Islet precursor cell (in vitro differentiated cells): Measurements from ENCODE around the gene DDX17.

Experiments
- DNase-seq: peaks from one replicate; pipeline ENCODE4 v3.0.0-alpha.2; 2018

Gene DDX17

GRCh38 chr22:38490915-38491314 is 15.2 kb downstream of the DDX17 start:
- no peak for DNase-seq

DNA sequence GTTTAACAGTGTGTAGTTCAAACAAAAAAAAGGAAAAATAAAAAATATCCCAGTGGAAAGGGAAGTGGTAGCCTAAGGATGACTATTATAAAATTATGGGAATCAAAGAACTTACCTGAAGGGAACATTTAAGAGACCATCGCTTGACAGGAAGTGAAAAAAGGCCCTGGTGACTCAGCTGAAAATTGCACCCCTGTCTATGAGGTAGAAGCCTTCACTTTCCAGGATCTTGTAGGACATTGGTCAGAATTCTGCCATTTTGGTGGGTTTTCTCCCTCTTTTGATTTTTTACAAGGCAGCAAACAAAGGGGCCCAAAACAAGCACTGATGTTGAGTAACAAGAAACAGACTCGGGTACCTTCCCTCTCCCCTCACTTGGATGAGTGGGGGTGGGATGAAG is 15.6 kb downstream of the DDX17 start:
- no peak for DNase-seq

DNA sequence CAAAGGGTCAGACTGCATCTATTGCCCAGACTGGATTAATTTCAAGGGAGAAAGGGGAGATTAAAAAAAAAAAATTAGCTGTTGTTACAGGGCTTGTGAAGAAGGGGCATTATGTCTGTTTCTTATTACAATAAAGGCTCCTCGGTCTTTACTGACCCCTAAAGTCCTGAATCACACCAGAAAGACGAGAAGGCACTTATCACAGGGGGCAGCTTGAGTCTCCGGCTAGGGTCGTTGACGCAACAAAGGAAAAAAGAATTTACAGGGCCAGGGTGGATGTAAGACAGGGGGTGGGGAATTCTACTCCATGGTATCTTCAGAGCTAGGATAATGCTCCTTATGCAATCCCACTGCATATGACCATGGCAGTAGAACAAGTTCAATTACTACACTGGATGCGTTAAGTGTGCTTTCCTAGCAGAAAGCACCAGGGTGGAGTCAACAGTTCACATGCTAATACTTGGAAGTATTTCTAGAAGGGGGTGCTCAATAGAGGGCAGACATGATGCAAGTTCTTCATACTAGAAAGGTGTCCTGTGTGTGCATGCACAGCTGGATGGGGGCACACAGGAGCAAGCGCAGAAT is 16.5 kb downstream of the DDX17 start:
- no peak for DNase-seq

DNA sequence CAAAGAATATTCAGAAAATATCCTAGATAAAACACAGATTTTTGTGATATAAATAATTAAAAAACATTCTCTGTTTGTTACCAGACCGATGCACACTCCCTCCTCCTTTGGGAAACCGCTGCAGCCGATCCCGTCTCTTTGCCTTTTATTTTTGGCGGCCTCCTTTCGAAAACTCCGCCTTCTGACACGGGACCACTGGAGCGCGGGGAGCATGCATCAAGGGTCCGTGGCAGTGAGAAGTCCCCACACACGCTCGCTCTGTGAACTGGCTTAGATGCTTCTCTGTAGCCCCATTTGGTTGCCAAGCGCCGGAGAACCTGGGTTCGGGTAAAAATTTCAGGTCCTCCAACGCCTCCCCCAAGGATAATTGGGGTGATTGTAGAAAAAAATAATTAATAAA is 17.0 kb downstream of the DDX17 start:
- no peak for DNase-seq

DNA sequence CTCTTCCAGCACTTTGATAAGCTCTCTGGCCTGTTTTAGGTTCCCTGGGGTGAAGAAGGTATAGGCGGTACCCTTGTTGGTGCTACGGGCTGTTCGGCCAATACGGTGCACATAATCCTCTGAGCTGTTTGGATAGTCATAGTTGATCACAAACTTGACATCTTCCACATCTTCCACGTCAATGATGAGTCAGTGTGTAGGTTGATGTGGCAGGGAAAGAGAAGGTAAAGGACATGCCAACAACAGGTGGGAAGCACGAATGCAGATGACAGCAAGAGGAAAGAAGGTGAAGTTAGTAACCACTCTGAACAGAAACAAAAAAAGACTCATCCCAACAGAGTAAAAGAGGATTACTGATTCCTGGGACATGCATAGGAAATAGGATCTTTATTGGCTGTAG is 18.2 kb downstream of the DDX17 start:
- no peak for DNase-seq

DNA sequence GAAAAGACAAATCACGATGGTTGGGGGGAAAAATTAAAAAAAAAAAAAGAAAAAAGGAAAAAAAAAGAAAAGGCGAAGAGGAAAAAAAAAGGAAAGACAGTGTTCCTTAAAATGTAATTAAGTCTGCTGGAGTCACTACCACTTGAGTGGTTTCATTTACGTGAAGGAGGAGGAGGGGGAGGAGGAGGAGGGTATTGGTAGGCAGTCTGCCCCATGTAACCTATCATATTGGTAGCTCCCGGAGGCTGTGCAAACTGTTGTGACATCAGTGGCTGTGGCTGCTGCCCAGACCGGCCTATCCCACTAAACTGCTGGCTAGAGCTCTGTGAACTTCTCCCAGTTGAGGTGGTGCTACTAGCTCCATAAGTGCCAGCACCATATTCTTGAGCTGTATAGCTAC is 20.3 kb downstream of the DDX17 start:
- DNase-seq: no peak

DNA sequence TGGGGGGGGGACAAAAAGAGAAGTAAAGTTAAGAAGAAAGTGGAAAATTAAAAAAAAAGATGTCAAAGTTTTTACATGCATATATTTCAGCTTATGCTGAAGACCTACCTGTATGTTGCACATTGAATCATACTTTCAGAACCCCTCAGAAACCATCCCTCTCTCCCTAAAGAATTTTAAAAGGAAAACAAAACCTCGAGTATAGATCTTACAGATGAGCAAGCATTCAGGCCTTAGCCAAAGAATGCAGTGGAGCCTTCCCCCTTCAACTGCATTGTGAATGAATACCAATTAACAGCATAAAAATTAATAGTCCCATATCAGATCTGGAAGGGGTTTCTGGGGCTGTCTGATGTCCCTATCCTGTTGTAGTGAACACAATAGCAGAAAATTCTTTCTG is 21.9 kb downstream of the DDX17 start:
- DNase-seq: no peak

DNA sequence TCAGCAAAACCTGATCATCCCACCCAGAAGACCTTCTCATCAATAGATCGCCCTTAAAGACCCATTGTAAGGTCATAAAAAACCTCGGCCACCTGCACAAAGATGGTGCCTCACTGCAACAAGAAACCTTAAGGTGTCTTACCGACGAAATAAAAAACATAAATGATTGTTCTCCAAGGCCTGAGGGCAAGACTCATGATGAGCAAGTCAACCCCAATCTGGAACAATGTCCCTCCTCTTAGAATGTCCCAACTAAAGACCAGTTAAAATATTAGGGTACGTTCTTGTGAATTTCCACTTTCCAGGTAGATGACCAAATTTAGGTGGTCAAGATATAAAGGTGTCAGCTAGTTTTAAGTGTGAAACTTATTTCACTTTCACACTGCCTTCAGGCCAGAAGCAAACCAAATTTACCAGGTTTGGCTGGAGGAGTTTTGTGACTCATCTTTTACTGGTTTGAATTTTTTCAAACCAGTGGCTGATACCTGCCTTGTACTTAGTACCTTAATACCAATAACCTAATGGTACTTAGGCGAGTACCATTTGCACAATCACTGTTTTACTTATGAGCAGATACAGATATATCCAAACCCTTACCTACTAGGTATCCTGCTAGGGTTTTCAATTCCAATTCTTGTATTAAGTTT is 23.3 kb downstream of the DDX17 start:
- no peak for DNase-seq

GRCh38 chr22:38481871-38482332 is 24.2 kb downstream of the DDX17 start:
- DNase-seq: no peak

DNA sequence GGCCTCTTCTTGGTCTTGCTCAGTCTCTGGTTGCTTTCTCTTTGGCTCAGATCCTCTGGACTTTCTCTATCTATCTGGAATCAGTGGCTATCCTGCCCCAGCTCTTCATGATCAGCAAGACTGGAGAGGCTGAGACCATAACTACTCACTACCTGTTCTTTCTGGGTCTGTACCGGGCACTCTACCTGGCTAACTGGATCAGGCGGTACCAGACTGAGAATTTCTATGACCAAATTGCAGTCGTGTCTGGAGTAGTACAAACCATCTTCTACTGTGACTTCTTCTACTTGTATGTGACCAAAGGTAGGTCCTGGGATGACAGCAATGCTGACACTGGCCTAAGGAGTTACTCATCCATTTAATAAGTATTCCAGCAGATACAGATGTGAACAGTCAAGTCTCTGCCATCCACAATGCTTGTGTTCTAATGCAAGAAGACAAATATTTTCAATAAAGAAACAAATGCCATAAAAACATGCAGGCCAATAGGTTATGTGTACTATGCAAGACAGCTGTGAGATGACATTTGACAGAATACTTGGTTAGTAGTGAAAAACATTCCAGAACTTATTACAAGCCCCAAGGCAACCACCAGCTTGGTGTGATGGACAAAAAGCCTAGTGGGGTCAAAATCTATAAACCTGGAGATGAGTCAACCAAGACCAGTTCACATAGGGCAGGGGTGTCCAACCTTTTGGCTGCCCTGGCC is 24.8 kb downstream of the DDX17 start:
- no peak for DNase-seq

DNA sequence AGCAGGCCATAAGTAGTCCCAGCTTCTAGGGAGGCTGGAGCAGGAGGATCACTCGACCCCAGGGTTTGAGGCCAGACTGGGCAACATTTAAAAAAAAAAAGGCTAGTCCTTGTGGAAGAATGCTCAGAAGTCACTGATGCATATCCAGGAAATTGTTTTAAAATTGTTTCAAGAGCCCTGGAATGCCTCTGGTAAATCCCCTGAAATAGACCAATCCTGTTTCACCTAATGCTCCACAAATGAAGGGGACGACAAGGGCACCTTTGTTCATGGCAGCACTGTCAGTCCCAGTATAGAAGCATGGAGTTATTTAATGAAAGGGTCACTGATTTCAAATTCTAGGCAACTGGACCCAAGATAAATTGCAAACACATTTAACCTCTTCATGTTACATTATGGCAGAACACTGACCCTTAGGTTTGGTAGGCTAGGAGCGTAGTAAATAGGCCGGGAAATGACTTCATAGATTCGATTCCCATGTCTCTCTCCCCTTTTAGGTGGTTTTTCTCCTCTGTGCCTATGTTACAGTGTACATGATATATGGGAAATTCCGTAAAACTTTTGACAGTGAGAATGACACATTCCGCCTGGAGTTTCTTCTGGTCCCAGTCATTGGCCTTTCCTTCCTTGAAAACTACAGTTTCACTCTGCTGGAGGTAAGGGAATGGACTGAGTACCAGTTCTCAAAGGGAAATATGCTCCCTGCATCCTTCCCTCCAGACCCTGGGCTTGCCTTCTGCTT is 26.8 kb downstream of the DDX17 start:
- DNase-seq: no peak

DNA sequence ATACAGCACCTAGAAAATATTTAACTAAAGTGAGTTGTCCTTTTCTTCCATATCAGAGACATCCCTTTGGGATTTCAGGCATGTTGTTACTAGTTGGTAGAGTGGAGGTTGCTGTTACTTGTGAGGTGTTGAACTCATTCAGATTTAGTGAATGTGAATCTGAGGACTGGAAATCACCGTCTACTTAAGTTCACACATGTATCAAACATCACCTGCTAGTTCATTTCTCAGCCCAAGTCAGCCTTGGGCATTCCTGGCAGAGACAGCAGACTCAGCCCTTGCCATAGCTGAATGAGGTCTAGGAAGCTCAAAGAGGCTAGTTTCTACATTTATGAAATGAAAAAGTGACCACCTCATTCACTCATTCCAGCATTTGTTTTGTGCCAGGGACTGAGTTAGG is 28.5 kb downstream of the DDX17 start:
- no peak for DNase-seq

GRCh38 chr22:38474003-38474607 is 32.0 kb downstream of the DDX17 start:
- peak; percentile 53 for DNase-seq

- DNase-seq: peak; percentile 42
Observed at GRCh38 chr22:38471237-38471636, 34.9 kb downstream of the DDX17 start.

DNA sequence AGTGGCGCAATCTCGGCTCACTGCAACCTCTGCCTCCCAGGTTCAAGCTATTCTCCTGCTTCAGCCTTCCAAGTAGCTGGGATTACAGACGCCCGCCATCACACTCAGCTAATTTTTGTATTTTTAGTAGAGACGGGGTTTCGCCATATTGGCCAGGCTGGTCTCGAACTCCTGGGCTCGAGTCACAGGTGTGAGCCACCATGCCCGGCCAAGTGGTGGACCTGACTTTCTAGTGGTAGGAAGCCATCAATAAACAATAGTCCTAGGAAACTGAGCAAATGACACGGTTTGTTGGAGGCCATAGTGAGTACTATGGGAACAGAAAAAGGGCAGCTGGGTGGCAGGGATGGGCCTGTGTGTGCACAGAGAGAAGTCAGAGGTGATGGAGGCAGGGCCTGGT is 35.9 kb downstream of the DDX17 start:
- DNase-seq: peak; percentile 44

GRCh38 chr22:38469306-38469781 is 36.8 kb downstream of the DDX17 start:
- DNase-seq: no peak

GRCh38 chr22:38468443-38469305 is 37.4 kb downstream of the DDX17 start:
- peak; percentile 42 for DNase-seq

- DNase-seq: peak; percentile 76
Observed at GRCh38 chr22:38467904-38468442, 38.1 kb downstream of the DDX17 start, which contains the start of gene KDELR3. Gene KDELR3, plus strand, starts transcription at chr22:38468096. Its CDS starts 138 bp downstream, at chr22:38468234.

DNA sequence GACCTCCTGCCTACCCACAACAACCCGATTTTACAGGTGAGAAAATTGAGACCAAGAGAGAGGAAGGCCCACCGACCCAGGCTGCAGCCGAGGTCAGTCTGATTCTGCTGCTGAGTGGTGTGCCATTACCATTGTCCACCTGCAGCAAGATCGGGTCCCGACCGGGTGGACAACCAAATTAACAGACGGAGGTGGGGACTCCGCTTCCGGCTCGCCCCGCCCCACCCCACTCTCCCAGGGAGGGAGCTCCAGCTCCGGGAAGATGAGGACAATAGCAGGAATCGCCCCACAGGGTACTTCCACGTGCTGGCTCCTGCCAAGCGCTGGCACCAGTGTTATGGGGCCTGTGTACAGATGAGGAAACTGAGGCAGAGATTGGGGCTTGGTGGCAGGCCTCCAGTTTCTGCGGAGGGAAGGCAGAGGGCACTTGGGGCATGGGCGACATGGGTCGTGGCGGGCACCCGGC is 38.6 kb downstream of the DDX17 start:
- no peak for DNase-seq

DNA sequence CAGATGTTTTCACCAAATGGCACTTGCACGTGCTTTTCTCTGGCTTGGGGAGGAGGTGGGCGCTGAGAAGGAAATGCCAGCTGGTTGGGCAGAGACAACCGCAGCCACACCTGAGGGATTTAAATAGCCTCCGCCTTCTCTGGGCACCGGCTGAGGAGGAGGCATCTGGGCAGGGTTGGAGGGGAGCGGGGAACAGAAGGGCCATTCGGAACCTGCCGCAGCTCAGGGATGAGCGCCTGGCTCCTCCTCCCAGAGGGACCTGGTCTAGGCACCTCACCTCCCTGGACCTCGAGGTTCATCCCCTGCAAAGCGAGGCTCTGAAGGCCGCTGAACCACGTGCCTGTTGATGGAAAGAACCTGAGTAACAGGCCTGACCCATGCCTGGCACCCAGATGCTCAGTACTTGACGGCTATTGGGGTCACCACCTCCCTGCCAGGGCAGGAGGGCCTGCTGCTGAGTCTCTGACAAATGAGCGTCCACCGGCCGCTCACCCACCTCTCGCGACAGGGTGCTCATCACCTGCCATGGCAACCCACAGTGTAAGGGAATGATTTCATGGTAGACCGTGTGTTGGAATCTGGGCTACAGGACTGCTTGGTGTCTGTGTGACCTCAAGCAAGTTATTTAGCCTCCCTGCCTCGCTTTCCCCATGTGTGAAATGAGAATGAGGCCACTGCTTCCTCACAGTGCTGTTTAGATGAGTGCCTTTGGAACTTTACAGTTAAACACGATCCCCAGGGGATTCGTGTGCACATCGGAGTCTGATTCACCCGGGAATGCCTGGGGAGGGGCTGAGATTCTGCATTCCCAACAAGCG is 40.2 kb downstream of the DDX17 start:
- DNase-seq: no peak
